Activated CD8-positive, alpha-beta memory T cell treated with anti-CD3 and anti-CD28 coated beads, Interleukin-2, amount 10 ng/mL, durations not matched to agents 7 days and 5 days (primary cell): Measurements from ENCODE around the gene CTNNAL1. TPM values are rescaled to one million over a fixed set of nuclear protein-coding genes. Genes with fewer than 3 reads are reported as not detected.
"Not testable (repeated sequence)": the region's sequence is repeated elsewhere in the genome, so short reads cannot be mapped to it uniquely, and the experiment has no call there.

ENCODE experiments used
- ATAC-seq: fragments of 150-1000 bp; cut with Tn5 transposase; one replicate; pipeline ENCODE4 v1.10.0; 2021; ENCODE audit warnings: moderate library complexity
- CTCF ChIA-PET: fragments of 350-600 bp; sonication (Branson Sonifier 250); formaldehyde crosslinking; loops from one replicate; lab custom pipeline; 2021; ENCODE audit warnings: antibody characterized with exemption; lab: Charles Lee
- DNase-seq: peaks from one replicate; pipeline ENCODE4 v3.0.0-alpha.2; 2020
- H3K27ac Mint-ChIP-seq: one replicate; pipeline ENCODE4 v1.8.0; 2021; ENCODE audit warnings: mild to moderate bottlenecking, mixed read lengths
- H3K27me3 Mint-ChIP-seq: one replicate; pipeline ENCODE4 v1.8.0; 2021; ENCODE audit warnings: mixed read lengths
- H3K36me3 Mint-ChIP-seq: one replicate; pipeline ENCODE4 v1.8.0; 2021; ENCODE audit warnings: mild to moderate bottlenecking, mixed read lengths
- H3K4me1 Mint-ChIP-seq: one replicate; pipeline ENCODE4 v1.8.0; 2021; ENCODE audit warnings: mixed read lengths
- H3K4me3 Mint-ChIP-seq: one replicate; pipeline ENCODE4 v1.8.0; 2021; ENCODE audit warnings: mild to moderate bottlenecking, moderate library complexity, mixed read lengths
- H3K9me3 Mint-ChIP-seq: one replicate; pipeline ENCODE4 v1.8.0; 2022; ENCODE audit warnings: low read depth, mixed read lengths
- total RNA-seq, 2 experiments: library from RNA; stranded (reverse); gene quantifications; one replicate each; pipeline ENCODE4 v1.2.3, GENCODE V29; 2021

CTNNAL1 gene, protein sequence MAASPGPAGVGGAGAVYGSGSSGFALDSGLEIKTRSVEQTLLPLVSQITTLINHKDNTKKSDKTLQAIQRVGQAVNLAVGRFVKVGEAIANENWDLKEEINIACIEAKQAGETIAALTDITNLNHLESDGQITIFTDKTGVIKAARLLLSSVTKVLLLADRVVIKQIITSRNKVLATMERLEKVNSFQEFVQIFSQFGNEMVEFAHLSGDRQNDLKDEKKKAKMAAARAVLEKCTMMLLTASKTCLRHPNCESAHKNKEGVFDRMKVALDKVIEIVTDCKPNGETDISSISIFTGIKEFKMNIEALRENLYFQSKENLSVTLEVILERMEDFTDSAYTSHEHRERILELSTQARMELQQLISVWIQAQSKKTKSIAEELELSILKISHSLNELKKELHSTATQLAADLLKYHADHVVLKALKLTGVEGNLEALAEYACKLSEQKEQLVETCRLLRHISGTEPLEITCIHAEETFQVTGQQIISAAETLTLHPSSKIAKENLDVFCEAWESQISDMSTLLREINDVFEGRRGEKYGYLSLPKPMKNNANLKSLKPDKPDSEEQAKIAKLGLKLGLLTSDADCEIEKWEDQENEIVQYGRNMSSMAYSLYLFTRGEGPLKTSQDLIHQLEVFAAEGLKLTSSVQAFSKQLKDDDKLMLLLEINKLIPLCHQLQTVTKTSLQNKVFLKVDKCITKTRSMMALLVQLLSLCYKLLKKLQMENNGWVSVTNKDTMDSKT
- 10 to 100 TPM; 18.8 to 21.5 TPM for total RNA-seq

DNA sequence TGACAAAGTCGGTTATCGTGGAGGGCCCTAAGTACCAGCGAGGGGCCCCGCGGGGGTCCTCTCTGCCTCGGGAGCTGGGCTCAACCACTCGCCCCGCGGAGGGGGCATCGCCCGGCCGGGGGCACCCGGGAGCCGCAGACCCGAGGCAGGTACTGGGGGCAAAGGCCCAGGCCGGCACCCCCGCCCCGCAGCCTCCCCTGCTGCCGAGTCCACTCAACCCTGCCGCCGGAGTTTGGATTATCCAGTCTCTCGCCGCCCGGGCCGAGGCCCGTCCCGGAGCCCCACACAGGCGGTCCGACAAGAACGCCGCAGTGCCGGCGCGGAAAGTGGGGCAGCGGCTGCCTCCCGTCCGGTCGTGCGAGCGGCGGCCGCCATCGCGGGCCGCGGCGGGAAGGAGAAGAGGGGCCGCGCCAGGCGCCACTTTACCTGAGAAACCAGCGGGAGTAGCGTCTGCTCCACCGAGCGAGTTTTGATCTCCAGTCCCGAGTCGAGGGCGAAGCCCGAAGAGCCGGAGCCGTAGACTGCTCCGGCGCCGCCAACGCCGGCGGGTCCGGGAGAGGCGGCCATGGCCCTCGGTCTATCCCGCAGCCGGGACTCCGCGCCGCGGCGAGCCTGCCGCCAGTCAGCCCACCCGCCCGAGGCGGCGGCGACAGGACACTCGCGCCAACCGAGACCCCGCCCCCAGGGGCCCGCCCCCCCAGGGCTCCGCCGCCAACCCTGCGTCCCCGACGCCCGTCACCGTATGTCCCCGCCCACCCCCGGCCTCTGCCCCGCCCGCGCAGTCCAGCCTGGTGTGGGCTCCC, at the start of gene CTNNAL1:
Gene CTNNAL1, minus strand, starts transcription at position 624 of the 803 bp plus-strand sequence. Its CDS starts 57 bp downstream, at position 567.
- H3K27ac Mint-ChIP-seq, result peak within 1 kb of the TSS; percentile 83
- DNase-seq (peak; percentile 93), ATAC-seq (peak; percentile 88)
- peak within 1 kb of the TSS; percentile 92 for H3K4me3 Mint-ChIP-seq
- no peaks in the 10 kb centered on the region for H3K9me3 Mint-ChIP-seq
- CTCF ChIA-PET, result no interaction called here
- peaks cover 28% of the 10 kb centered on the region for H3K4me1 Mint-ChIP-seq
- peaks cover 3% of the 10 kb centered on the region for H3K36me3 Mint-ChIP-seq
- H3K27me3 Mint-ChIP-seq, result no peaks in the 10 kb centered on the region

DNA sequence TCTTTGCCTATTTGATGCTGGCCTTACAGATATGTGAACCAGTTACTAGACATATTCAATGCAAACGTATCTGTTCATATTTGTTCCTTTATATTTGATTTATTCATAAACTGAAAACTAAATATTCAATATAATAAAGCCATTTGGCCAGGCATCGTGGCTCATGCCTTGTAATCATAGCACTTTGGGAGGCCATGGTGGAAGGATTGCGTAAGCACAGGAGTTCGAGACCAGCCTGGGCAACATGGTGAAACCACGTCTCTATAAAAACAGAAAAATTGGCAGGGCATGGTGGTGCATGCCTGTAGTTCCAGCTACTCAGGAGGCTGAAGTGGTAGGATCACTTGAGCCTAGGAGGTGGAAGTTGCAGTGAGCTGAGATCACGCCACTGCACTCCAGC, 49.2 kb upstream of the CTNNAL1 start:
- peaks cover 31% of the 10 kb centered on the region for H3K36me3 Mint-ChIP-seq
- no peaks in the 10 kb centered on the region for H3K9me3 Mint-ChIP-seq
- peaks cover 4% of the 10 kb centered on the region for H3K4me1 Mint-ChIP-seq
- H3K27ac Mint-ChIP-seq, result no peak overlapping the region
- no peak overlapping the region for H3K4me3 Mint-ChIP-seq
- CTCF ChIA-PET, result no interaction called here
- DNase-seq (no peak), ATAC-seq (no peak)
- H3K27me3 Mint-ChIP-seq, result no peaks in the 10 kb centered on the region

DNA sequence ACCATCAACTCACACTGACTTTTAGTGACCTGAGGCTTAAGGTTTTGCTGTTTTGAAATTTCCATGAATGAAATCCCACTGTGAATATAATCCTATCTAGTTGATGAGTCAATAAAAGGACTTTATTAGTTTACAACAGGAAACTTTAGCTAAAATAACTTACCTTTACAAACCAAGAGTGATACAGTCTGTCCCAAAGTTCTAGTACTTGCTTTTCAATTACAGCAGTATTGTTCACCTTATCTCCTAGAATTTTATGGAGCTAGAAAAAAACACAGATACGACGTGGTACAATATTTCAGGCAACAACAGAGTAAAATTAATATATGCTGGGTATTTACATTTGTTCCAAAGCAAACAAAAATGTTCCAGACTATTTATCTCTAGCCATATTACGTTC, 46.9 kb upstream of the CTNNAL1 start:
- H3K27ac Mint-ChIP-seq, result no peak overlapping the region
- no peak for ATAC-seq
- H3K36me3 Mint-ChIP-seq, result peaks cover 40% of the 10 kb centered on the region
- peaks cover 1% of the 10 kb centered on the region for H3K4me1 Mint-ChIP-seq
- no peaks in the 10 kb centered on the region for H3K9me3 Mint-ChIP-seq
- no peaks in the 10 kb centered on the region for H3K27me3 Mint-ChIP-seq
- no peak overlapping the region for H3K4me3 Mint-ChIP-seq
- CTCF ChIA-PET, result interaction anchor here (1.0 kb wide), 1 partner anchor 12 kb away, joined by 3 read pairs; no protein-coding TSS in a partner anchor
- no peak for DNase-seq

DNA sequence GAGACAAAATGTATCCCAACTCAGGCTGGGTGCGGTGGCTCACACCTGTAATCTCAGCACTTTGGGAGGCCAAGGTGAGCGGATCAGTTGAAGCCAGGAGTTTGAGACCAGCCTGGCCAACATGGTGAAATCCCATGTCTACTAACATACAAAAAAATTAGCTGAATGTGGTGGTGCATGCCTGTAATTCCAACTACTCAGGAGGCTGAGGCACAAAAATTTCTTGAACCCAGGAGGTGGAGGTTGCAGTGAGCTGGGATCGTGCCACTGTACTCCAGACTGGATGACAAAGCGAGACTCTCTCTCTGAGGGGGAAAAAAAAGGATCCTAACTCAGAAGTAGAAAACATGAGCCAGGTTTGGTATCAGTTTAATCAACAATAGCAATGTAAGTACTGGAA, 39.8 kb upstream of the CTNNAL1 start:
- H3K27me3 Mint-ChIP-seq, DNase-seq, H3K9me3 Mint-ChIP-seq, CTCF ChIA-PET, H3K27ac Mint-ChIP-seq, H3K4me3 Mint-ChIP-seq, ATAC-seq, H3K4me1 Mint-ChIP-seq: not testable (repeated sequence)
- H3K36me3 Mint-ChIP-seq, result peaks cover 66% of the 10 kb centered on the region

DNA sequence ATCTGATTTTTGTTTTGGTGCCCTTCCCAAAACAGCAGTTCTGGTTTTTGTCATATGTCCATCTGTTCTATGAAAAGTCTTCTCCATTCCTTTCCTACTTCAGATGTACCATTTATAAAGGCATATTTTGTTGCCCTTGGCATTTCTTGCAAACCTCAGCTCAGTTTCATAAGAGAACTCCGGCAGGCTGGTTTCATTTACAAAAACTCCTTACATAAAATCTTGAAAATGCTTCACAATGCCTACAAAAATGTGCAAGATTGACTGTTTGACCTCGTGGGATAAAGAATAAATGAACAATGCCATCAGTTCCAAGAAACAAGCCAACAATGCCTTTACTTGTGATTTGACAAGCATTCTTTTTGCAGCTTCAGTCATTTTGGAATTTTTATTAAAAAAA, 39.1 kb upstream of the CTNNAL1 start:
- no peak for ATAC-seq
- CTCF ChIA-PET, result interaction anchor here (1.3 kb wide), 1 partner anchor 12 kb away, joined by 3 read pairs; no protein-coding TSS in a partner anchor
- no peak overlapping the region for H3K4me3 Mint-ChIP-seq
- no peaks in the 10 kb centered on the region for H3K27me3 Mint-ChIP-seq
- H3K4me1 Mint-ChIP-seq, result peaks cover 1% of the 10 kb centered on the region
- peaks cover 67% of the 10 kb centered on the region for H3K36me3 Mint-ChIP-seq
- DNase-seq, result no peak
- H3K27ac Mint-ChIP-seq, result no peak overlapping the region
- no peaks in the 10 kb centered on the region for H3K9me3 Mint-ChIP-seq

DNA sequence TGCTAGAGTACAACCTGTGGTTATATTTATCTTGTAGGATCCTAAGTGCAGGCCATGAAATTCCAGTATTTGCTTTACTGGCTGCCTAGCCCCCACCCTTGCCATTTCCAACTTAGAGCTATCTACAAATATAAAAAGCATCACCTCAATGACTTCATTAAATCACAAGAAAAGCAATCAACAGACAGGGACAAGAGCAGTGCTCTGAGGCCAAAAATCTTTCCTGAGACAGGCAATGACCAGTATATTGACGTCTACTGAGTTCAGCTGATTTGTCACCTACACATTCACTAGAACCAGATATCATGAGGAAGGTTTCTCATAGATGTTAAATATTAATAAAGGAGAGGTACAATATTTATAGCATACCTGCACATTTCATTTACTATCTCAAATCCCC, 38.4 kb upstream of the CTNNAL1 start:
- CTCF ChIA-PET, result interaction anchor here (1.3 kb wide), 1 partner anchor 11 kb away, joined by 3 read pairs; no protein-coding TSS in a partner anchor
- no peaks in the 10 kb centered on the region for H3K9me3 Mint-ChIP-seq
- peaks cover 1% of the 10 kb centered on the region for H3K4me1 Mint-ChIP-seq
- peak overlapping the region; percentile 15 for H3K27ac Mint-ChIP-seq
- H3K27me3 Mint-ChIP-seq, result no peaks in the 10 kb centered on the region
- peaks cover 66% of the 10 kb centered on the region for H3K36me3 Mint-ChIP-seq
- ATAC-seq (no peak), DNase-seq (no peak)
- H3K4me3 Mint-ChIP-seq, result no peak overlapping the region

DNA sequence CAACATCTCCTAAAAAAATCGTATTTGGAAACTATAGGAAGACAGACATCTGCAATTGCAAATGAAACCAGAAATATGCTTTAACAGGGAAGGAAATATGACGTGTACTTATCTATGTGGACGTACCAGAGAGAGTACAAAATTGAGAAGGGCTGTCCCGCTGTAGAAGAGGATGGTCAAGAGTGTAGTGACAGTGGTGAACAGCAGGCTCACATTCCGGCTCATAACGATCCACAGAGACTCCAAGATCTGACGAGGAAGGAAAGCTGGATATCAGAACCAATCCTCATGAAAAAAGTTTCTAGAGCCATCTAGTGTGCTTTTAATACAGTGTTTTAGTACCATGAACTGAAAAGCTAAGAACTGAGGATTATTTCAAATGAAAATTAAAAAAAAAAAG, 37.1 kb upstream of the CTNNAL1 start:
- Mint-ChIP-seq H3K36me3 (peaks cover 67% of the 10 kb centered on the region), H3K27me3 (no peaks in the 10 kb centered on the region), H3K27ac (no peak overlapping the region), H3K4me3 (no peak overlapping the region), H3K4me1 (peaks cover 6% of the 10 kb centered on the region), H3K9me3 (no peaks in the 10 kb centered on the region)
- DNase-seq, result no peak
- ATAC-seq, result no peak
- CTCF ChIA-PET, result no interaction called here

DNA sequence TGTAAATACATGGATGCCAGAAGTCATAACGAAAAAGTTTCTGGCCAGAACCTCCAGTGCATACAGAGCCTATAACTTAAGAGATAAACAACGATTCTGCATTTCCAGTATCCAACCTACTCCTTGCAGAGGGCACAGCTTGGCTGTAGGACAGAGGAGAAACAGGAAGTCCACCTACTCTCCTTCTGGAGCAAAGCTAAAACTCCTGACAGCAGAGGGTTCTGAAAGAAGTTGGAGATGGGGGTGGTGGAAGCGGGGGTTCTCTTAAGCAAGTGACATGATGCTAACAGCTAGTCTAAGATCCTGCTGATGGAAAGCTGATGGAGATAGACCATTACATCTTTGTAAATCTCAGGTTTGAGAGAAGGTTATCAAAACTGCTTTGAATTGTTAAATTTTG, 35.5 kb upstream of the CTNNAL1 start:
- Mint-ChIP-seq H3K4me1 (peaks cover 5% of the 10 kb centered on the region), H3K27ac (no peak overlapping the region), H3K27me3 (no peaks in the 10 kb centered on the region), H3K4me3 (no peak overlapping the region), H3K36me3 (peaks cover 70% of the 10 kb centered on the region), H3K9me3 (peaks cover 3% of the 10 kb centered on the region)
- ATAC-seq (no peak), DNase-seq (no peak)
- CTCF ChIA-PET, result no interaction called here

DNA sequence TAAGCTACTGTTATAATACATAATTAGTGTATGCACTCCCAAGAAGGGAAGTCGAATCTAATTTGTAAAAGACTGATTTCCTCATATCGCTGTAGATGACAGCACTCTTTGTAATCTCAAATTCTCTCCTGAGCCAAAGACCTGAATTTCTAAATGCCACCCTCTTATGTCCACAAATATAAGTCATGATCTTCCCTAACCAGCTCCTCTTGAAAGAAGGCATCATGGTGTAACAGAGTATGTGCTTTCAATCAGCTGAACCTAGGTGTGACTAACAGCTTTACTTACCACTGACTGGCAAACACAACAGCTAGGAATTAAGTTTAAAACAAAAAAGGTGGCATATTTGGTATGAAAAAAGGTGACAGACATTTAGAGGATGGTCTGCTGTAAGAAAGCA, 34.0 kb upstream of the CTNNAL1 start:
- Mint-ChIP-seq H3K27ac (no peak overlapping the region), H3K27me3 (no peaks in the 10 kb centered on the region), H3K4me3 (no peak overlapping the region), H3K9me3 (peaks cover 3% of the 10 kb centered on the region), H3K4me1 (peaks cover 5% of the 10 kb centered on the region), H3K36me3 (peaks cover 71% of the 10 kb centered on the region)
- no peak for ATAC-seq
- no peak for DNase-seq
- CTCF ChIA-PET, result interaction anchor here (0.6 to 1.1 kb wide), 3 partner anchors 8 to 24 kb away, joined by 3 read pairs; no protein-coding TSS in a partner anchor

DNA sequence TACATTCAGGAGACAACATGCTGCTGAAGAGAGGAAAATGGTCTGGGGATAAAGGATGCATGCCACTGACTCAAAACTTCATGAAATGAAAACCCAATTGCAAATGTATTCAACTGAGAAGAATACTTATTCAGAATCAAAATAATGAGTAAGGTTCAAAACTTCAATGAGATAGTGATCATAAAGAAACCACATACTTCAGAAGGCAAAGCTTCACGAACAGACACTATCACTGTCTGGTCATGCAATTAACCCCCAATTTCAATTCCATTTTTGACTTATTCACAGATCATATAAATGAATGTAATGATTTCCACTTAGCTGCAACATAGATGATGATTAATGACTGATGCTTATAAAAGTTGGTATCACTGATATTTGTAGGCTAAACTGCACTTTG, 33.0 kb upstream of the CTNNAL1 start:
- ATAC-seq (no peak), DNase-seq (no peak)
- Mint-ChIP-seq H3K4me3 (no peak overlapping the region), H3K27ac (no peak overlapping the region), H3K4me1 (peaks cover 5% of the 10 kb centered on the region), H3K27me3 (no peaks in the 10 kb centered on the region), H3K9me3 (peaks cover 3% of the 10 kb centered on the region), H3K36me3 (peaks cover 70% of the 10 kb centered on the region)
- CTCF ChIA-PET, result no interaction called here

DNA sequence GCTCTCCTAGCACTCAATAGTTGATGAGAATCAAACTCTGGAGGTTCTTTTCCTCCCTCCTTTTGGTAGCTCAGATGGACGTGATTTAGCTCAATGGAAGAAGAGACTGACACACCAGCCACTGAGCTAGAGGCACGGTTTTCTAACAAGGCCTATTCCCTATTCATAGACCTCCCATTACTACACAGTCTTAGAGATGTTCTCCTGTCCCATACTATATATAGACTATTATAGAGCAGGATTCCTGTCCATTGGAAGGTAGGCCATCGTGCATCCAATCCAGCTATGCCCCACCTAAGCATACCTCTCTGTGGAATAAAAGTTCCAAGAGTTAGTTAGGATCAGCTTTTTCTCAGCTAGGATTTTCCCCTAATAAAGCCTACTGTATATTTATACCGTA, 30.3 kb upstream of the CTNNAL1 start:
- no peak overlapping the region for H3K27ac Mint-ChIP-seq
- no peak overlapping the region for H3K4me3 Mint-ChIP-seq
- no peak for DNase-seq
- peaks cover 5% of the 10 kb centered on the region for H3K4me1 Mint-ChIP-seq
- CTCF ChIA-PET, result no interaction called here
- ATAC-seq, result no peak
- H3K36me3 Mint-ChIP-seq, result peaks cover 60% of the 10 kb centered on the region
- peaks cover 3% of the 10 kb centered on the region for H3K9me3 Mint-ChIP-seq
- no peaks in the 10 kb centered on the region for H3K27me3 Mint-ChIP-seq

DNA sequence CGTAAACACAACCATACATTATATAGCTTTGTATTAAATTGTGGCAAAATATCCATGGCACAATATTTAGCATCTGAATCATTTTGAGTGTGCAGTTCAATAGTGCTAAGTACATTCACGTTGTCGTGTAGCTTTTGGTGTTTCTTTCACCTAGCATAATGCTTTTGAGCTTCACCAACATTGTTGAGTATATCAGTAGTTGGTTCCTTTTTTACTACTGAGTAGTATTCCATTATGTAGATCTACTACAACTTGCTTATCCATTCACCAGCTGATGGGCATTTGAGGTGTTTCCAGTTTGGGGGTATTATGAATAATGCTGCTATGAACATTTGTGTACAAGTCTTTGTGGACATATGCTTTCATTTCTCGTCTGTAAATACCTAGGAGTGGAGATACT, 27.3 kb upstream of the CTNNAL1 start:
- H3K4me1 Mint-ChIP-seq, result no peaks in the 10 kb centered on the region
- no peaks in the 10 kb centered on the region for H3K27me3 Mint-ChIP-seq
- peaks cover 49% of the 10 kb centered on the region for H3K36me3 Mint-ChIP-seq
- no peak overlapping the region for H3K4me3 Mint-ChIP-seq
- H3K27ac Mint-ChIP-seq, result no peak overlapping the region
- DNase-seq (no peak), ATAC-seq (no peak)
- H3K9me3 Mint-ChIP-seq, result peaks cover 3% of the 10 kb centered on the region
- CTCF ChIA-PET, result interaction anchor here (0.9 kb wide), 1 partner anchor 11 kb away, joined by 3 read pairs; no protein-coding TSS in a partner anchor

DNA sequence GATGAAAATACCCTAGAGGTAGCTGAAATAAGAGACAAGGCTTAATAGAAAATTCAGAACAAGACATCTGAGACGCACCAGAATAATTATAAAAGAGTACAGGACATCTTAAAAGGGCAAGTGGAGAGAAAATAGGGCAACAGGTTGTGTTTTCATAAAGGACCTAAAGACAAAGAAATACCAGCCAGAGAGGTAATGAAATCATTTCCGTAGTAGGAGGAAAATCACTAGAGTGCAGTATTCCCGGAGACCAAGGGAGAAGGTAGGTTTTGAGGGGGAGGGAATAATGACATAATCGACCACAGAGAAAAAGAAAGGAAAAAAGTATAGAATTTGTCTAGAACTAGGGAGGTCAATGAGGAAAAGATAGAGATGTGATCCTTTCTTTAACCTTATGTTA, 26.2 kb upstream of the CTNNAL1 start:
- Mint-ChIP-seq H3K4me3 (no peak overlapping the region), H3K27me3 (no peaks in the 10 kb centered on the region), H3K36me3 (peaks cover 44% of the 10 kb centered on the region), H3K9me3 (peaks cover 3% of the 10 kb centered on the region), H3K4me1 (no peaks in the 10 kb centered on the region), H3K27ac (no peak overlapping the region)
- no peak for ATAC-seq
- CTCF ChIA-PET, result no interaction called here
- no peak for DNase-seq
